HepG2 (cell line): ENCODE measurements around the gene ABCD2. TPM values are rescaled to one million over a fixed set of nuclear protein-coding genes. Genes with fewer than 3 reads are reported as not detected.

Source experiments
- ELF4 ChIP-seq: sonication (generic); formaldehyde crosslinking; IDR thresholded peaks from 2 replicates; pipeline ENCODE4 v1.5.0; 2020; ENCODE audit warnings: missing genetic modification reagents, mild to moderate bottlenecking, moderate library complexity, borderline replicate concordance
- GATAD2A ChIP-seq: IDR thresholded peaks from 2 replicates; pipeline ENCODE4 v1.6.1; 2016
- KAT7 ChIP-seq: IDR thresholded peaks from 2 replicates; pipeline ENCODE4 v1.6.1; 2018; ENCODE audit warnings: borderline replicate concordance, missing compliant biosample characterization
- SMC3 ChIP-seq: IDR thresholded peaks from 2 replicates; pipeline ENCODE4 v1.6.1; 2011; ENCODE audit warnings: low read length, improper control_type of control experiment
- ZNF460 ChIP-seq: sonication (generic); formaldehyde crosslinking; IDR thresholded peaks from 2 replicates; pipeline ENCODE4 v1.5.1; 2020; ENCODE audit warnings: missing genetic modification reagents, mild to moderate bottlenecking, borderline replicate concordance
- polyA plus RNA-seq, 8 experiments: library from polyadenylated mRNA; depleted of rRNA in 3 of 8; stranded (reverse) in 7 of 8; unstranded in 1 of 8; fragments of >200 nt; fragmentation: Illumina TruSeq in 4 of 8; extraction: Trizol in 4 of 8; gene quantifications; 2 replicates each; pipeline versions ENCODE4 v1.2.1 to v1.2.3, GENCODE V29; 2011 to 2016; ENCODE audit warnings: low read depth in 4 of 8, missing spikeins in 1 of 8, mixed read lengths in 1 of 8; ENCODE audit not compliant: insufficient read depth in 1 of 8
- total RNA-seq, 5 experiments: library from RNA; depleted of rRNA; stranded (reverse); fragments of >200 nt; fragmentation: Illumina TruSeq; extraction: Trizol; gene quantifications; 2 replicates each; pipeline ENCODE4 v1.2.3, GENCODE V29; 2016; ENCODE audit warnings: low read depth in 1 of 5
- TF ChIP-seq, protein P1 (sequence below): IDR thresholded peaks from 2 replicates; pipeline ENCODE4 v1.6.1; 2016
- TF ChIP-seq, protein P2 (sequence below): sonication (generic); formaldehyde crosslinking; IDR thresholded peaks from 2 replicates; pipeline ENCODE4 v1.4.0; 2020; ENCODE audit warnings: missing genetic modification reagents
- TF ChIP-seq, protein P3 (sequence below): sonication (generic); formaldehyde crosslinking; IDR thresholded peaks from 2 replicates; pipeline ENCODE4 v1.8.0; 2022; ENCODE audit warnings: mild to moderate bottlenecking, missing genetic modification reagents, moderate library complexity
- TF ChIP-seq, protein P4 (sequence below): sonication (generic); formaldehyde crosslinking; IDR thresholded peaks from one replicate; pipeline ENCODE4 v1.5.1; 2020; ENCODE audit warnings: mild to moderate bottlenecking, missing genetic modification reagents; ENCODE audit errors: not compliant biosample characterization

Gene ABCD2
- total and polyA plus RNA-seq, 2 of the 13 experiments (the other 11 are each of a cell fraction or from before 2014, with no cell fraction given) = not detected

DNA sequence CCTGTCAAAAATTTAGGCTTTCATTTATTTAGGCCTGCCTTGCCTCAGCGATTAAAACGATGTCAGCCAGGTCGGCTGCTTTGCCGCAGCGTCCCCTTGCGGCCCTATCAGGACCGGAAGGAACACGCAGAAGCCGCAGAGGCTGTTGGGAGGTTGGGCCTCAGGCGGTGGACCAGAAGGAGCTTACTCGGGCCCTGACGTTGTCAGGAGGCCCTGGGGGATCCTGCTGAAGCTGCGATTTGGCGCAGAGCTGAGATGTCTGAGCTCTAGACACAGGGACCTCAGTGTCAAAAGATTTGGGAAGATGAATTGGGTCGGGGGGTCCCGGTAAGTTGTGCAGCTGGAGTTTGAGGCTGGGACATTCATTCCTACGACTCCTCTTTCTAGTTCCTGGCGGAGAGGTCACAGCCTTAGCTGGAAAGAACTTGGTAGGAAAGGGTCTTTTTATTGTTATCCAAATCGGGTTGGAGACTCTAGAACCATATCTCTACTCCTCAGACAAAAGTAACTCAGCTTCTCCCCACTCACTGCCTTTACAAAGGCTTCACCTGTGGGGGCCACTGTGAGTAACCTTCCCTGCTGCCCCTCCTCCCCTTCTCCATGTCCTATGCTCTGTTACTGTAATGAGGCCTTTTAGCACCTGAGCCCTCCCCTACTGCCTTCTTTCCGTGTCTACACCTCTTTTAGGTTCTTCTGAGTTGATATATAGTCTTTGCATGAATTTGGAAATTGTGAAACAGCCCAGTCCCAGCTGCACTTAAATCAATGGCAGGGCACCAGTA lies 6.6 kb upstream of the ABCD2 start (continued):
- TF ChIP-seq SMC3 = no peak
- TF ChIP-seq, protein P1, sequence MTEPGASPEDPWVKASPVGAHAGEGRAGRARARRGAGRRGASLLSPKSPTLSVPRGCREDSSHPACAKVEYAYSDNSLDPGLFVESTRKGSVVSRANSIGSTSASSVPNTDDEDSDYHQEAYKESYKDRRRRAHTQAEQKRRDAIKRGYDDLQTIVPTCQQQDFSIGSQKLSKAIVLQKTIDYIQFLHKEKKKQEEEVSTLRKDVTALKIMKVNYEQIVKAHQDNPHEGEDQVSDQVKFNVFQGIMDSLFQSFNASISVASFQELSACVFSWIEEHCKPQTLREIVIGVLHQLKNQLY (CRISPR knock-in tag) = no peak
- TF ChIP-seq GATAD2A (CRISPR knock-in tag) = no peak
- TF ChIP-seq ZNF460 (CRISPR knock-in tag) = no peak
- TF ChIP-seq, protein P2, sequence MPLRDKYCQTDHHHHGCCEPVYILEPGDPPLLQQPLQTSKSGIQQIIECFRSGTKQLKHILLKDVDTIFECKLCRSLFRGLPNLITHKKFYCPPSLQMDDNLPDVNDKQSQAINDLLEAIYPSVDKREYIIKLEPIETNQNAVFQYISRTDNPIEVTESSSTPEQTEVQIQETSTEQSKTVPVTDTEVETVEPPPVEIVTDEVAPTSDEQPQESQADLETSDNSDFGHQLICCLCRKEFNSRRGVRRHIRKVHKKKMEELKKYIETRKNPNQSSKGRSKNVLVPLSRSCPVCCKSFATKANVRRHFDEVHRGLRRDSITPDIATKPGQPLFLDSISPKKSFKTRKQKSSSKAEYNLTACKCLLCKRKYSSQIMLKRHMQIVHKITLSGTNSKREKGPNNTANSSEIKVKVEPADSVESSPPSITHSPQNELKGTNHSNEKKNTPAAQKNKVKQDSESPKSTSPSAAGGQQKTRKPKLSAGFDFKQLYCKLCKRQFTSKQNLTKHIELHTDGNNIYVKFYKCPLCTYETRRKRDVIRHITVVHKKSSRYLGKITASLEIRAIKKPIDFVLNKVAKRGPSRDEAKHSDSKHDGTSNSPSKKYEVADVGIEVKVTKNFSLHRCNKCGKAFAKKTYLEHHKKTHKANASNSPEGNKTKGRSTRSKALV (CRISPR knock-in tag) = no peak
- TF ChIP-seq, protein P3, sequence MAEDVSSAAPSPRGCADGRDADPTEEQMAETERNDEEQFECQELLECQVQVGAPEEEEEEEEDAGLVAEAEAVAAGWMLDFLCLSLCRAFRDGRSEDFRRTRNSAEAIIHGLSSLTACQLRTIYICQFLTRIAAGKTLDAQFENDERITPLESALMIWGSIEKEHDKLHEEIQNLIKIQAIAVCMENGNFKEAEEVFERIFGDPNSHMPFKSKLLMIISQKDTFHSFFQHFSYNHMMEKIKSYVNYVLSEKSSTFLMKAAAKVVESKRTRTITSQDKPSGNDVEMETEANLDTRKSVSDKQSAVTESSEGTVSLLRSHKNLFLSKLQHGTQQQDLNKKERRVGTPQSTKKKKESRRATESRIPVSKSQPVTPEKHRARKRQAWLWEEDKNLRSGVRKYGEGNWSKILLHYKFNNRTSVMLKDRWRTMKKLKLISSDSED (CRISPR knock-in tag) = no peak
- TF ChIP-seq ELF4 = no peak
- no peak for TF ChIP-seq KAT7 (CRISPR knock-in tag)
- TF ChIP-seq, protein P4, sequence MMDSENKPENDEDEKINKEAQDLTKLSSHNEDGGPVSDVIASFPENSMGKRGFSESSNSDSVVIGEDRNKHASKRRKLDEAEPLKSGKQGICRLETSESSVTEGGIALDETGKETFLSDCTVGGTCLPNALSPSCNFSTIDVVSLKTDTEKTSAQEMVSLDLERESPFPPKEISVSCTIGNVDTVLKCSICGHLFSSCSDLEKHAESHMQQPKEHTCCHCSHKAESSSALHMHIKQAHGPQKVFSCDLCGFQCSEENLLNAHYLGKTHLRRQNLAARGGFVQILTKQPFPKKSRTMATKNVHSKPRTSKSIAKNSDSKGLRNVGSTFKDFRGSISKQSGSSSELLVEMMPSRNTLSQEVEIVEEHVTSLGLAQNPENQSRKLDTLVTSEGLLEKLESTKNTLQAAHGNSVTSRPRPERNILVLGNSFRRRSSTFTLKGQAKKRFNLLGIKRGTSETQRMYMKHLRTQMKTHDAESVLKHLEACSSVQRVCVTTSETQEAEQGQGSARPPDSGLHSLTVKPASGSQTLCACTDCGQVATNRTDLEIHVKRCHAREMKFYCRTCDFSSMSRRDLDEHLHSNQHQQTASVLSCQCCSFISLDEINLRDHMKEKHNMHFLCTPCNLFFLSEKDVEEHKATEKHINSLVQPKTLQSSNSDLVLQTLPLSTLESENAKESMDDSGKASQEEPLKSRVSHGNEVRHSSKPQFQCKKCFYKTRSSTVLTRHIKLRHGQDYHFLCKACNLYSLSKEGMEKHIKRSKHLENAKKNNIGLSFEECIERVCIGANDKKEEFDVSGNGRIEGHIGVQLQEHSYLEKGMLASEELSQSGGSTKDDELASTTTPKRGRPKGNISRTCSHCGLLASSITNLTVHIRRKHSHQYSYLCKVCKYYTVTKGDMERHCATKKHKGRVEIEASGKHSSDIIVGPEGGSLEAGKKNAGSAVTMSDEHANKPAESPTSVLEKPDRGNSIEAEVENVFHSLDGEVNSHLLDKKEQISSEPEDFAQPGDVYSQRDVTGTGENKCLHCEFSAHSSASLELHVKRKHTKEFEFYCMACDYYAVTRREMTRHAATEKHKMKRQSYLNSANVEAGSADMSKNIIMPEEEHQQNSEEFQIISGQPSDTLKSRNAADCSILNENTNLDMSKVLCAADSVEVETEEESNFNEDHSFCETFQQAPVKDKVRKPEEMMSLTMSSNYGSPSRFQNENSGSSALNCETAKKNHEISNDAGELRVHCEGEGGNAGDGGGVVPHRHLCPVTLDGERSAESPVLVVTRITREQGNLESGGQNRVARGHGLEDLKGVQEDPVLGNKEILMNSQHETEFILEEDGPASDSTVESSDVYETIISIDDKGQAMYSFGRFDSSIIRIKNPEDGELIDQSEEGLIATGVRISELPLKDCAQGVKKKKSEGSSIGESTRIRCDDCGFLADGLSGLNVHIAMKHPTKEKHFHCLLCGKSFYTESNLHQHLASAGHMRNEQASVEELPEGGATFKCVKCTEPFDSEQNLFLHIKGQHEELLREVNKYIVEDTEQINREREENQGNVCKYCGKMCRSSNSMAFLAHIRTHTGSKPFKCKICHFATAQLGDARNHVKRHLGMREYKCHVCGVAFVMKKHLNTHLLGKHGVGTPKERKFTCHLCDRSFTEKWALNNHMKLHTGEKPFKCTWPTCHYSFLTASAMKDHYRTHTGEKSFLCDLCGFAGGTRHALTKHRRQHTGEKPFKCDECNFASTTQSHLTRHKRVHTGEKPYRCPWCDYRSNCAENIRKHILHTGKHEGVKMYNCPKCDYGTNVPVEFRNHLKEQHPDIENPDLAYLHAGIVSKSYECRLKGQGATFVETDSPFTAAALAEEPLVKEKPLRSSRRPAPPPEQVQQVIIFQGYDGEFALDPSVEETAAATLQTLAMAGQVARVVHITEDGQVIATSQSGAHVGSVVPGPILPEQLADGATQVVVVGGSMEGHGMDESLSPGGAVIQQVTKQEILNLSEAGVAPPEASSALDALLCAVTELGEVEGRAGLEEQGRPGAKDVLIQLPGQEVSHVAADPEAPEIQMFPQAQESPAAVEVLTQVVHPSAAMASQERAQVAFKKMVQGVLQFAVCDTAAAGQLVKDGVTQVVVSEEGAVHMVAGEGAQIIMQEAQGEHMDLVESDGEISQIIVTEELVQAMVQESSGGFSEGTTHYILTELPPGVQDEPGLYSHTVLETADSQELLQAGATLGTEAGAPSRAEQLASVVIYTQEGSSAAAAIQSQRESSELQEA = no peak
